CD8-positive, alpha-beta memory T cell (primary cell): ENCODE results near the gene NINJ1. TPM values are rescaled to one million over a fixed set of nuclear protein-coding genes. Genes with fewer than 3 reads are reported as not detected.

Experiments used
- CTCF ChIA-PET: fragments of 350-600 bp; sonication (Branson Sonifier 250); formaldehyde crosslinking; loops from one replicate; lab custom pipeline; 2021; ENCODE audit warnings: antibody characterized with exemption; lab: Charles Lee
- POLR2A ChIA-PET: fragments of 350-600 bp; sonication (Branson Sonifier 250); formaldehyde crosslinking; loops from one replicate; lab custom pipeline; 2021; ENCODE audit warnings: antibody characterized with exemption; lab: Charles Lee
- DNase-seq, 5 donors: peaks; one replicate each; pipeline versions ENCODE4 v3.0.0 to v3.0.0-alpha.2; 2020 to 2022; ENCODE audit warnings: mixed read lengths in 1 of 5
- H3K27ac ChIP-seq: one replicate; pipeline ENCODE4 v1.7.0; 2013; ENCODE audit warnings: low read depth, mild to moderate bottlenecking, low read length, moderate library complexity
- H3K27me3 ChIP-seq: 2 replicates; pipeline ENCODE4 v1.7.0; 2013; ENCODE audit warnings: low read length, mild to moderate bottlenecking; ENCODE audit not compliant: insufficient read depth, poor library complexity, severe bottlenecking
- H3K36me3 ChIP-seq: 2 replicates; pipeline ENCODE4 v1.7.0; 2013; ENCODE audit warnings: mild to moderate bottlenecking, low read length, moderate library complexity; ENCODE audit not compliant: insufficient read depth
- H3K4me1 ChIP-seq: 2 replicates; pipeline ENCODE4 v1.7.0; 2013; ENCODE audit warnings: mild to moderate bottlenecking, low read length, moderate library complexity; ENCODE audit not compliant: insufficient read depth
- H3K4me3 ChIP-seq: 2 replicates; pipeline ENCODE4 v1.7.0; 2013; ENCODE audit warnings: mild to moderate bottlenecking, low read length
- H3K9me3 ChIP-seq: 2 replicates; pipeline ENCODE4 v1.7.0; 2013; ENCODE audit warnings: mild to moderate bottlenecking, low read length
- H3K27ac Mint-ChIP-seq, 8 donors: one replicate each; pipeline ENCODE4 v1.8.0; 2020 to 2021; ENCODE audit warnings: mixed read lengths in 8 of 8, mild to moderate bottlenecking in 6 of 8, inconsistent platforms in 3 of 8, moderate library complexity in 3 of 8
- H3K27me3 Mint-ChIP-seq, 2 donors: one replicate each; pipeline ENCODE4 v1.8.0; 2020 to 2021; ENCODE audit warnings: mixed read lengths in 2 of 2, mild to moderate bottlenecking in 1 of 2, moderate library complexity in 1 of 2
- H3K36me3 Mint-ChIP-seq, 3 donors: one replicate each; pipeline ENCODE4 v1.8.0; 2020 to 2021; ENCODE audit warnings: mixed read lengths in 3 of 3, inconsistent platforms in 1 of 3, mild to moderate bottlenecking in 1 of 3
- H3K4me1 Mint-ChIP-seq, 3 donors: one replicate each; pipeline ENCODE4 v1.8.0; 2020 to 2021; ENCODE audit warnings: mixed read lengths in 3 of 3, inconsistent platforms in 1 of 3, mild to moderate bottlenecking in 1 of 3
- H3K4me3 Mint-ChIP-seq, 7 donors: one replicate each; pipeline ENCODE4 v1.8.0; 2020 to 2021; ENCODE audit warnings: mixed read lengths in 7 of 7, mild to moderate bottlenecking in 6 of 7, moderate library complexity in 4 of 7, inconsistent platforms in 2 of 7
- H3K9me3 Mint-ChIP-seq, 5 donors: one replicate each; pipeline ENCODE4 v1.8.0; 2020 to 2022; ENCODE audit warnings: mixed read lengths in 5 of 5, mild to moderate bottlenecking in 3 of 5, moderate library complexity in 2 of 5, inconsistent platforms in 1 of 5
- polyA plus RNA-seq: library from polyadenylated mRNA; unstranded; fragments of 300-500 nt; fragmentation: Illumina TruSeq; gene quantifications from one replicate; pipeline ENCODE4 v1.2.3, GENCODE V29; 2021
- total RNA-seq, 2 experiments: library from RNA; stranded (reverse); gene quantifications; one replicate each; pipeline ENCODE4 v1.2.3, GENCODE V29; 2021

Gene NINJ1
- total and polyA plus RNA-seq, 3 experiments from 2014 or later = 59.9 to 103 (median 62.9) TPM

DNA sequence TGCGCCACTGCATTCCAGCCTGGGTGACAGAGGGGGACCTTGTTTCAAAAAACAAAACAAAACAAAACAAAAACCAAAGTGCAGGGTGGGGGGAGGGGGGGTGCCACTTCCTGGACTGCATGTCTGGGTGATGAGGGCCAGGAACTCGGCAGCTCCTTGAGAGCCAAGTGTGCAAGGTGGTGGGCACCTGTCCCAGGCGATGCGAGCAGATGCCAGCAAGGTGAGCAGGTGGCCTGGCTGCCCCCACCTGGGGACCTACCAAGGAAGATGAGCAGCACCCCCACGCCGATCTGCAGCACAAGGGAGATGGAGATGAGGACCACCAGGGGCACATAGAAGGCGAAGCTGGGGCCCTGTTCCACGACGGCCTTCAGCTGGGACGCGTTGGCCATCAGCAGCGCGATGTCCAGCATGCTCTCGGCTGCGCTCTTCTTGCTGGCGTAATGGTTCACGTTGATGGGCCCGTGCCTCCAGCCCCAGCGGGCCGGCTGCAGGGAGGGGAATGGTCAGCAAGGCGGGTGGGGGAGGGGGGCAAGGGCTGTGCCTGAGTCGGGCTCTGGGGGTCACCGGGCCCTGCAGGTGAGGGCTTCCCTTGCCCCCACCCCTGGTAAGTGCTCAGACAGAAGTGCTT lies 7.8 kb downstream of the NINJ1 start:
- H3K27ac ChIP-seq = no peak overlapping the region
- Mint-ChIP-seq H3K9me3 (no peaks in the 10 kb centered on the region), H3K27me3 (no peaks in the 10 kb centered on the region), H3K27ac (peak overlapping the region; percentile 87 to 99 (median 96)), H3K36me3 (peaks cover 0 to 39% (median 0%) of the 10 kb centered on the region in 3 donors), H3K4me3 (peak overlapping the region; percentile 54 to 89 (median 76)), H3K4me1 (peaks cover 40 to 77% (median 49%) of the 10 kb centered on the region in 3 donors)
- H3K4me1 ChIP-seq = peaks cover 54% of the 10 kb centered on the region
- H3K36me3 ChIP-seq = no peaks in the 10 kb centered on the region
- DNase-seq = peak in 4 of 5 donors; percentile 17 to 67 (median 48)
- H3K9me3 ChIP-seq = no peaks in the 10 kb centered on the region
- no peaks in the 10 kb centered on the region for H3K27me3 ChIP-seq
- CTCF ChIA-PET = interaction anchor here (1.3 to 4.7 kb wide), 3 partner anchors 12 to 62 kb away, joined by 4 to 24 read pairs (median 6); no protein-coding TSS in a partner anchor
- H3K4me3 ChIP-seq = peak overlapping the region; percentile 22
- POLR2A ChIA-PET = interaction anchor here (0.6 to 1.6 kb wide), 7 partner anchors 7 to 440 kb away, joined by 3 to 6 read pairs (median 3); partner anchors contain the start of gene NINJ1

DNA sequence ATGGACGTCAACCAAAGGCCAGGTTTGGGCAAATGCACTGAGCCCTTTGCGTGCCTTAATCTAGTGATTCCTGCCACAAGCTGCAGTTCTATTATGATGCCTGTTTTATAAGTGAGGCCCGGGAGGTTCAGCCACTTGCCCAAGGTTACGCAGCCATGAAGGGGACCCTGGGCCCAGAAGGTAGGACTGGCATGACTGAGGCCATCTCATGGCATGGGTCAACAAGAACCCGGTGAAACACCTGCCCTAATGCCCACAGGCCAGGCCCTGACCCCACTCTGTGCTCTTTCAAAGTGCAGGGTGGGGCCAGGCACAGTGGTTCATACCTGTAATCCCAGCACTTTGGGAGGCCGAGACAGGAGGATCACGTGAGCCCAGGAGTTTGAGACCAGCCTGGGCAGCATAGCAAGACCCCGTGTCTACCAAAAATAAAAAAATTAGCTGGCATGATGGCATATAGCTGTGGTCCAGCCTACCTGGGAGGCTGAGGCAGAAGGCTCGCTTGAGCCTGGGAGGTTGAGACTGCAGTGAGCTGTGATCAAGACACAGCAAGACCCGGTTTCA lies 8.6 kb downstream of the NINJ1 start:
- peaks cover 41 to 69% (median 46%) of the 10 kb centered on the region in 3 donors for H3K4me1 Mint-ChIP-seq
- ChIA-PET POLR2A (interaction anchor here (0.8 to 1.6 kb wide), 3 partner anchors 8 to 441 kb away, joined by 3 to 6 read pairs (median 3); partner anchors contain the start of gene NINJ1), CTCF (interaction anchor here (0.6 to 4.7 kb wide), 4 partner anchors 12 to 71 kb away, joined by 3 to 24 read pairs (median 5); no protein-coding TSS in a partner anchor)
- peak overlapping the region; percentile 87 to 99 (median 96) for H3K27ac Mint-ChIP-seq
- no peaks in the 10 kb centered on the region for H3K27me3 Mint-ChIP-seq
- H3K4me3 ChIP-seq = no peak overlapping the region
- H3K9me3 ChIP-seq = no peaks in the 10 kb centered on the region
- no peaks in the 10 kb centered on the region for H3K27me3 ChIP-seq
- H3K9me3 Mint-ChIP-seq = no peaks in the 10 kb centered on the region
- H3K36me3 Mint-ChIP-seq = peaks cover 0 to 43% (median 0%) of the 10 kb centered on the region in 3 donors
- H3K27ac ChIP-seq = no peak overlapping the region
- peak in 1 of 5 donors; percentile 28 for DNase-seq
- H3K4me1 ChIP-seq = peaks cover 50% of the 10 kb centered on the region
- no peaks in the 10 kb centered on the region for H3K36me3 ChIP-seq
- peak overlapping the region in 5 of 7 donors; percentile 7 to 89 (median 76) for H3K4me3 Mint-ChIP-seq

DNA sequence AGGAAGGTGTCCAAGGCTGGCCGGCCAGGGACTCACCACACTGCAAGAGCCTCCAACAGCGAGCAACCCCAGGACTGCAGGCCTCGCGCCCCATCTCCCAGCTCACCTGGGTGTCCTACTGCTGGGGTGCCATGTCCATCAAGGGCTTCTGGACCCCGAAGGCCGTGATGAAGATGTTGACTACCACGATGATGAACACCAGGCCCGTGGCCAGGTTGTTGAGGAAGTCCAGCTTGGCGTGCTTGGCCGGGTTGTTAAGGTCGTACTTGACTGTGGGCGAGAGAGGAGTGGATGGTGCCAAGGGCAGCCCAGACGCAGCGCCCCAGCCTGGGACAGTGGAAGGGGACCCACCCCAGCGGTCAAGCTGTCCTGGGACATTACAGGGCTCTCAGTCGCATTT lies 9.3 kb downstream of the NINJ1 start:
- H3K4me3 Mint-ChIP-seq = peak overlapping the region in 2 of 7 donors; percentile 24 to 52
- Histone ChIP-seq H3K36me3 (no peaks in the 10 kb centered on the region), H3K9me3 (no peaks in the 10 kb centered on the region), H3K27ac (no peak overlapping the region), H3K27me3 (no peaks in the 10 kb centered on the region), H3K4me1 (peaks cover 56% of the 10 kb centered on the region), H3K4me3 (no peak overlapping the region)
- CTCF ChIA-PET = interaction anchor here (4.7 kb wide), 1 partner anchor 15 kb away, joined by 24 read pairs; no protein-coding TSS in a partner anchor
- POLR2A ChIA-PET = interaction anchor here (0.6 kb wide), 1 partner anchor 58 kb away, joined by 3 read pairs; no protein-coding TSS in a partner anchor
- H3K27ac Mint-ChIP-seq = peak overlapping the region in 7 of 8 donors; percentile 39 to 95 (median 82)
- DNase-seq = peak in 1 of 5 donors; percentile 42
- H3K27me3 Mint-ChIP-seq = no peaks in the 10 kb centered on the region
- H3K36me3 Mint-ChIP-seq = peaks cover 0 to 47% (median 0%) of the 10 kb centered on the region in 3 donors
- H3K4me1 Mint-ChIP-seq = peaks cover 47 to 71% (median 50%) of the 10 kb centered on the region in 3 donors
- H3K9me3 Mint-ChIP-seq = no peaks in the 10 kb centered on the region

DNA sequence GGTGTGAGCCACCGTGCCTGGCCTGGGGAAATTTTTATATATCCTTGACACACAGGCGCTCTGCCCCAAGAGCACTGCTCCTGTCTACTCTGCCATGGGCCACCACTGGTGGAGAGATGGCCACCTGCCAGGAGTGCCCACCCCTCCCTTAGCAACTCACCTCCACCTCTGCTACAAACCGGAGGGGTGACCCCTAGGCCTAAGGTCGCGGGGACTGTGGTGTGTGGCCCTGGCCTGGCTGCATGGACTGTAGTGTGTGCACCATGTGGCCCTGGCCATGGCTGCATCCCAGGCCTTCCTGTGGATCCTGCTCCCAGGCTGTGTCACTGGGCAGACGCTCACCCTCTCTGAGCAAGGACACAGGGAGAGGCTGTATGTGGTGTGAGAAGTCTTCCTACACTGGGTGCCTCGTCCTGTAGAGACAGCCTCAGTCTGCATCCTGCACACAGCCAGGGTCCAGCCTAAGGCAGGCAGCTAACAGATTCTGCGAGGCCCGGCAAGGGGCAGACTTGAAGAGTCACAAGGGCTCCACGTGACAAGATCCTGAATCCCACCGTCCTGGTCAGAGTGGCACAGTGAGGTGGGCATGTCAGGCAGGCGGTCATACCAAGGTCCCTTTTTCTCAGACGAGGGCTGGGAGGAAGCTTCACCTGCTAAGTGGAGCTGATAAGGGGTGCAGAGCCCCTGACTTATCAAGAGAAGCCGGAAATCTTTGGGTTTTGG lies 10.3 kb downstream of the NINJ1 start:
- Histone ChIP-seq H3K4me1 (peaks cover 55% of the 10 kb centered on the region), H3K4me3 (no peak overlapping the region), H3K27ac (no peak overlapping the region), H3K36me3 (no peaks in the 10 kb centered on the region), H3K9me3 (no peaks in the 10 kb centered on the region), H3K27me3 (no peaks in the 10 kb centered on the region)
- Mint-ChIP-seq H3K27me3 (no peaks in the 10 kb centered on the region), H3K4me3 (peak overlapping the region in 3 of 7 donors; percentile 23 to 58 (median 52)), H3K4me1 (peaks cover 50 to 72% (median 52%) of the 10 kb centered on the region in 3 donors), H3K27ac (peak overlapping the region; percentile 50 to 95 (median 82)), H3K9me3 (no peaks in the 10 kb centered on the region), H3K36me3 (peaks cover 0 to 45% (median 0%) of the 10 kb centered on the region in 3 donors)
- DNase-seq = peak in 1 of 5 donors; percentile 40
- ChIA-PET CTCF (interaction anchor here (4.7 kb wide), 1 partner anchor 14 kb away, joined by 24 read pairs; no protein-coding TSS in a partner anchor), POLR2A (no interaction called here)

DNA sequence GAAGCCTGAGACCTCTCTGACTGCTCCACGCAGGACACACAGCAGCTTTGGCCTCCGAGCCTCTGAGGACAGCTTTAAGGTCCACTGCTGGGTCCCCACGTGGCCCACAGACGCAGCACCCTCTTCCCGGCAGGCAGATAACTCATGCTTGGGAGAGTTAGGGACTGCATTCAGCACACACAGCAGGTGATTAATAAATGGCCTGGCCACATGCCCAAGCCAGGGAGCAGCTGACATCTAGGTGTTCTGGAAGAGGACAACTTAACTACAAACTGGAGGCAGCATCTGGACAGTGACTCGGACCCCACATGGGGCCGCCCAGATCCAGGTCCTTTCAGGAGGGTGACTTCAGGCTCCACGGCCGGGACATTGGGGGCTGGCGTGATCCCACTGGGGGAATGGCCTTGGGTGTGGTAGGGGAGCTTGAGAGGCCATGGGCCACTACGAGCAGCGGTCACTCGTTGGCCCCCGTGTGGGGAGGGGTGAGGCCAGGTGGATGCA lies 11.3 kb downstream of the NINJ1 start:
- peak in 1 of 5 donors; percentile 40 for DNase-seq
- POLR2A ChIA-PET = no interaction called here
- H3K4me1 ChIP-seq = peaks cover 46% of the 10 kb centered on the region

DNA sequence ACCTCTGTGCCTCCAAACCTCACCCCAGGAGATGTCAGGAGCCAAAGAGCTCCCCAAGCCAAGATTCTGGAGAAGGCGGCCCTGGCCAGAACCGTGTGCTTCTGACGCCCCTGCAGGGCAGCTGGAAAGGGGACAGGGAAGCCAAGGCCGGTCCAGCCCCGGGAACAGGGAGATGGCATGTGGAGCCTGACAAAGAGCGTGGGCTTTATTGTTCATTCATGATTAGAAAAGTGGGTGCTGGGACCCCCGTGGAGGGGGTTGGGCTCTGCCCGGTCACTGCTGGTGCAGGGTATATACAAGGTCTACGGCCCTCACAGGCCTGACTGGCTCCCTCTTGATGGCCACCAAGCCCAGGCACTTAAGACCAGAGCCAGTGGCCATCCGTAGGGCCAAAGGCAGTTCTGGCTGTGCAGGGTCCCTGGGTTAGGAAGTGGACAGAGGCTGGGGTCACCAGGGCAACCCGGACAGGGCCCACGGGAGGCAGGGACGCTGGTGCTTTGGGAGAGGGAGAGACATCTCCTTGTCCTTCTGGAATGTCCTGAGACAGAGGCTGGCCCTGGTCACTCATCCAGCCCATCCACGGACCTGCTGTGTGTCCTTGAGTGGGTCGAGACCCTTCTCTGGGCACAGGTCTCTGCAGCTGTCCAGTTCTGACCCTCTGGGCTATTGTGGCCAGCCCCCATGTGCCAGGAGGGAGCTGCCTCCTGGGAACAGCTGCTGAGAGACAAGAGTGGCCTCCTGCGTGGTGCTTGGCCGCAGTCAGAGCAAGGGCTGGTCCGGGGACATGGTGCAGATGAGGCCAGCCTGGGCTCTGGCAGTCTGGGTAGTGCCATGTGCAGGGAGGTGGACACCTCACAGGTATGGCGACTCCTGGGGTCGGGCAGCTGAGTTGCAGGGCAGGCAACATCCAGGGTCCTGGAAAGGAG lies 12.5 kb downstream of the NINJ1 start:
- Histone ChIP-seq H3K36me3 (no peaks in the 10 kb centered on the region), H3K27ac (no peak overlapping the region), H3K4me1 (peaks cover 34% of the 10 kb centered on the region), H3K27me3 (no peaks in the 10 kb centered on the region), H3K9me3 (no peaks in the 10 kb centered on the region), H3K4me3 (no peak overlapping the region)
- Mint-ChIP-seq H3K4me1 (peaks cover 33 to 57% (median 36%) of the 10 kb centered on the region in 3 donors), H3K27me3 (no peaks in the 10 kb centered on the region), H3K9me3 (no peaks in the 10 kb centered on the region), H3K36me3 (peaks cover 0 to 45% (median 0%) of the 10 kb centered on the region in 3 donors), H3K27ac (peak overlapping the region in 3 of 8 donors; percentile 27 to 55 (median 29)), H3K4me3 (no peak overlapping the region)
- ChIA-PET CTCF (no interaction called here), POLR2A (interaction anchor here (0.6 to 1.9 kb wide), 3 partner anchors 12 to 57 kb away, joined by 3 to 9 read pairs (median 4); partner anchors contain the start of gene NINJ1)
- DNase-seq = peak in 1 of 5 donors; percentile 26

More for the DNA sequence above, 11.3 kb downstream of the NINJ1 start:
- Mint-ChIP-seq H3K27ac (peak overlapping the region in 2 of 8 donors; percentile 55 to 81), H3K4me1 (peaks cover 45 to 69% (median 47%) of the 10 kb centered on the region in 3 donors), H3K27me3 (no peaks in the 10 kb centered on the region), H3K36me3 (peaks cover 0 to 45% (median 0%) of the 10 kb centered on the region in 3 donors), H3K4me3 (peak overlapping the region in 1 of 7 donors; percentile 17), H3K9me3 (no peaks in the 10 kb centered on the region)
- Histone ChIP-seq H3K9me3 (no peaks in the 10 kb centered on the region), H3K4me3 (no peak overlapping the region), H3K27me3 (no peaks in the 10 kb centered on the region), H3K36me3 (no peaks in the 10 kb centered on the region), H3K27ac (no peak overlapping the region)
- CTCF ChIA-PET = interaction anchor here (4.7 kb wide), 1 partner anchor 13 kb away, joined by 24 read pairs; no protein-coding TSS in a partner anchor
